OCI-LY7 (cell line): ENCODE results near the gene CHRNA3. TPM values are rescaled to one million over a fixed set of nuclear protein-coding genes. Genes with fewer than 3 reads are reported as not detected.

Experiments used
- BruUV-seq: library from RNA; stranded (reverse); fragments of 400-500 nt; replicated peaks from 2 replicates; lab custom pipeline; 2021; lab: Mats Ljungman, UMichigan
- CTCF ChIA-PET: fragments of 300-600 bp; sonication (Branson Sonifier 250); formaldehyde crosslinking; loops from one replicate; lab custom pipeline; 2022; ENCODE audit warnings: antibody characterized with exemption; ENCODE audit not compliant: unreplicated experiment; lab: Charles Lee
- POLR2A ChIA-PET: fragments of 300-600 bp; sonication (Branson Sonifier 250); formaldehyde crosslinking; loops from one replicate; lab custom pipeline; 2022; ENCODE audit warnings: antibody characterized with exemption; lab: Charles Lee
- DNase-seq: peaks from one replicate; pipeline ENCODE4 v3.0.0-alpha.2; 2015; ENCODE audit warnings: low spot score
- H2AFZ ChIP-seq: fragments of 200-600 bp; sonication (generic), shearing (Covaris generic); 2 replicates; pipeline ENCODE4 v1.6.1; 2014; ENCODE audit warnings: mild to moderate bottlenecking, antibody characterized with exemption, low read length, moderate library complexity
- H3K27ac ChIP-seq: fragments of 200-600 bp; sonication (generic); 2 replicates; pipeline ENCODE4 v1.5.1; 2014; ENCODE audit warnings: mixed run types, low read depth, mild to moderate bottlenecking, moderate library complexity, low read length, inconsistent platforms; ENCODE audit not compliant: poor library complexity, severe bottlenecking
- H3K36me3 ChIP-seq: fragments of 200-600 bp; sonication (generic); 2 replicates; pipeline ENCODE4 v1.6.1; 2014; ENCODE audit warnings: mild to moderate bottlenecking, antibody characterized with exemption, low read length, moderate library complexity, mixed read lengths; ENCODE audit not compliant: insufficient read depth
- H3K4me1 ChIP-seq: fragments of 200-600 bp; sonication (generic); 2 replicates; pipeline ENCODE4 v1.5.1; 2014; ENCODE audit warnings: mild to moderate bottlenecking, low read length; ENCODE audit not compliant: insufficient read depth, poor library complexity, severe bottlenecking
- H3K4me2 ChIP-seq: fragments of 200-600 bp; sonication (generic); 2 replicates; pipeline ENCODE4 v1.6.1; 2014; ENCODE audit warnings: mild to moderate bottlenecking, low read length
- H3K4me3 ChIP-seq: fragments of 200-600 bp; sonication (generic); 2 replicates; pipeline ENCODE4 v1.5.1; 2014; ENCODE audit warnings: mild to moderate bottlenecking, low read depth, low read length; ENCODE audit not compliant: poor library complexity, severe bottlenecking
- H3K79me2 ChIP-seq: fragments of 200-600 bp; sonication (generic); 2 replicates; pipeline ENCODE4 v1.6.1; 2016; ENCODE audit warnings: low read depth, mild to moderate bottlenecking, low read length, moderate library complexity, mixed read lengths; ENCODE audit not compliant: insufficient read depth
- H3K9me2 ChIP-seq: fragments of 200-600 bp; sonication (generic); 2 replicates; pipeline ENCODE4 v1.6.1; 2016; ENCODE audit warnings: mild to moderate bottlenecking, low read length, mixed read lengths; ENCODE audit not compliant: insufficient read depth
- H3K9me3 ChIP-seq: fragments of 200-600 bp; sonication (generic); 2 replicates; pipeline ENCODE4 v1.6.1; 2014; ENCODE audit warnings: mild to moderate bottlenecking, mixed run types, low read length, mixed read lengths
- H4K20me1 ChIP-seq: fragments of 200-600 bp; sonication (generic); 2 replicates; pipeline ENCODE4 v1.6.1; 2014; ENCODE audit warnings: mild to moderate bottlenecking, antibody characterized with exemption, low read length, moderate library complexity, mixed read lengths; ENCODE audit not compliant: insufficient read depth
- CTCF ChIP-seq: fragments of 200-600 bp; sonication (generic); conservative IDR thresholded peaks from 2 replicates; pipeline ENCODE4 v1.5.1; 2014; ENCODE audit warnings: mild to moderate bottlenecking, antibody characterized with exemption, low read length, moderate library complexity, mixed read lengths
- EZH2phosphoT487 ChIP-seq: fragments of 200-600 bp; sonication (generic); IDR thresholded peaks from 2 replicates; pipeline ENCODE4 v1.6.1; 2018; ENCODE audit warnings: low read depth, borderline replicate concordance, mild to moderate bottlenecking, mixed run types, antibody characterized with exemption, low read length, moderate library complexity, mixed read lengths
- intact Hi-C: fragments of 100-400 bp; cut with micrococcal nuclease; formaldehyde crosslinking; loops from one replicate; pipeline ENCODE4 v1.10.0; 2022; ENCODE audit not compliant: unreplicated experiment
- total RNA-seq, 2 experiments: library from RNA; depleted of rRNA in 1 of 2; stranded (reverse); fragments of >200 nt in 1 of 2; shearing (Covaris generic) in 1 of 2; gene quantifications; 2 replicates each; pipeline ENCODE4 v1.2.3, GENCODE V29; 2014 to 2022

CHRNA3 gene
- total RNA-seq, 2 experiments from 2014 or later: not detected

GRCh38 chr15:78658823-78659222, 38.0 kb upstream of the CHRNA3 start:
- no peaks in the 10 kb centered on the region for H3K9me3 ChIP-seq
- H3K4me3 ChIP-seq: no peak overlapping the region
- no peak overlapping the region for H2AFZ ChIP-seq
- no peaks in the 10 kb centered on the region for H3K4me1 ChIP-seq
- POLR2A ChIA-PET: no interaction called here
- no peaks in the 10 kb centered on the region for H3K36me3 ChIP-seq
- no peaks in the 10 kb centered on the region for H3K79me2 ChIP-seq
- no peaks in the 10 kb centered on the region for H4K20me1 ChIP-seq
- BruUV-seq: no TSS peak
- DNase-seq: no peak
- CTCF ChIA-PET: no interaction called here
- no peaks in the 10 kb centered on the region for H3K9me2 ChIP-seq
- intact Hi-C loops: no loop called here
- TF ChIP-seq EZH2phosphoT487 (no peak), CTCF (no peak)
- H3K27ac ChIP-seq: no peak overlapping the region
- H3K4me2 ChIP-seq: no peak overlapping the region

GRCh38 chr15:78654272-78654671, 33.5 kb upstream of the CHRNA3 start:
- Histone ChIP-seq H4K20me1 (no peaks in the 10 kb centered on the region), H3K79me2 (no peaks in the 10 kb centered on the region), H3K4me1 (no peaks in the 10 kb centered on the region), H3K9me3 (no peaks in the 10 kb centered on the region), H3K9me2 (no peaks in the 10 kb centered on the region), H2AFZ (no peak overlapping the region), H3K27ac (no peak overlapping the region), H3K36me3 (no peaks in the 10 kb centered on the region), H3K4me3 (no peak overlapping the region), H3K4me2 (no peak overlapping the region)
- no peak for DNase-seq
- CTCF ChIA-PET: no interaction called here
- BruUV-seq: no TSS peak
- POLR2A ChIA-PET: no interaction called here
- intact Hi-C loops: no loop called here
- TF ChIP-seq EZH2phosphoT487 (no peak), CTCF (no peak)

GRCh38 chr15:78651930-78652615, 31.3 kb upstream of the CHRNA3 start:
- BruUV-seq: no TSS peak
- no peak overlapping the region for H3K4me3 ChIP-seq
- no peak for DNase-seq
- no peak for TF ChIP-seq CTCF
- TF ChIP-seq EZH2phosphoT487: no peak
- no peaks in the 10 kb centered on the region for H3K4me1 ChIP-seq
- H3K36me3 ChIP-seq: no peaks in the 10 kb centered on the region
- POLR2A ChIA-PET: interaction anchor here (0.7 kb wide), 2 partner anchors 64 to 83 kb away, joined by 3 read pairs; no protein-coding TSS in a partner anchor
- no peaks in the 10 kb centered on the region for H3K9me2 ChIP-seq
- no peak overlapping the region for H2AFZ ChIP-seq
- intact Hi-C loops: no loop called here
- H3K4me2 ChIP-seq: no peak overlapping the region
- no peak overlapping the region for H3K27ac ChIP-seq
- CTCF ChIA-PET: no interaction called here
- H3K79me2 ChIP-seq: no peaks in the 10 kb centered on the region
- H3K9me3 ChIP-seq: no peaks in the 10 kb centered on the region
- no peaks in the 10 kb centered on the region for H4K20me1 ChIP-seq
